CD4-positive, alpha-beta T cell treated with Interferon gamma for 1 hour (primary cell): ENCODE results near the gene AP2S1.
"Not testable (repeated sequence)": the region's sequence is repeated elsewhere in the genome, so short reads cannot be mapped to it uniquely, and the experiment has no call there.

Experiments
- DNase-seq: peaks from one replicate; pipeline ENCODE4 v3.0.0-alpha.2; 2020

The AP2S1 gene

DNA sequence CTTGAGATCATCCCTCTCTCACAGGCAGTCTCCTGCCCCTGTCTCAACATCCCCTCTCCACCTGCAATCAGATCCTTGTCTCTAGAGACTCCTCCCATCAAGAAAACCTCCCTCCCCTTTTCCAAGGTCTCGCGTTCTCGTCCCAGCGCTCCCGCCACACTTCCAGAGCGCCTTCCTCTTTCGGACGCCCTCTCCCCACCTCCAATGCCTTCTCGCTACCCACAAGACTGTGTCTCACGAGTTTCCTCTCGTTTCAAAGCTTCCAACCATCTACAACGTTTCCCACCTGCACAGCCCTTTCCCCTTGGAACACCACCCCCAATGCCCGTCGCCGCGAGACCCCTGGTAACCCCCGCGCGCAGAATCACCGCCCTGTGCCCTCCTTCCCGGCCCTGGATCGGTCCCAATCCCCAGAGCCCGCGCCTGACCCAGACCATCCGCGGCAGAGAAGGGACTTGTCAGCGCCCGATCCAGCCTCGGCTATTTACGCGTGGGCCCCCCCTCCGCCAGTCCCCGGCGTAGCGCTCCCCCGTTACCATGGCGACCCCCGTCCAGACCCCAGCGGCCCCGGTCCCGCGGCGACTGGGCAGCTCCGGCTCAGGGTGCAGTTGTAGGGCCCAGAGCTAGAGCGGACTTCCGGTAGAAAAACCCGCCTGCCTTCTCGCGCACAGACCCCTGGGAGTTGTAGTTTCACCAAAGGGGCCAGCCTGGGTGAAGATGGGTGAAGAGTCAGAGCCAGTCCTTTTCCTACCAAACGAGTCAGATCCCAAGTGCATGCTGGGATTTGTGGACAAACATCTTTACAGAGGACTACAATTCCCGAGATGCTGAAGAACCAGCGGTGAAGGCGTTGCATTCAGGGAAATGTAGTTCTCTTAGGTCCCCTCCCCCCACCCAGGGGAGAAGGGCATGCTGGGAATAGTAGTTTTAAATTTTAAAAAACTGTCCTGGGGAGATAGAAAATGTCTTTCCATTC is at the start of gene AP2S1:
Gene AP2S1, minus strand, starts transcription at position 619 of the 976 bp plus-strand sequence. Its CDS starts 80 bp downstream, at position 539.
- DNase-seq = peak; percentile 96

DNA sequence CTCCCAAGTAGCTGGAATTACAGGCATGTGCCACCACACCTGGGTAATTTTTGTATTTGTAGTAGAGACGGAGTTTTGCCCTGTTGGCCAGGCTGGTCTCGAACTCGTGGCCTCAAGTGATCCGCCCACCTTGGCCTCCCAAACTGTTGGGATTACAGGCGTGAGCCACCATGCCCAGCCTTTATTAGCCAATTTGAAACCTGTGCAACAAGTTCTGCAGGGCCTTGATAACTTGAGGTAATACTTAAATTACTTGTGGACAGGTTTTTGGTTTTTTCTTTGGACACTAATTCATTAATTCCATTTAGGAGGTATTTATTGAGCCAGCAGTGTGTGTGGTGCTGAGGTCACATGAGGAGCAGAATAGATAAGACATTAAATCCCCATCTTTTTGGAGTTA is 49.7 kb upstream of the AP2S1 start:
- DNase-seq = no peak

DNA sequence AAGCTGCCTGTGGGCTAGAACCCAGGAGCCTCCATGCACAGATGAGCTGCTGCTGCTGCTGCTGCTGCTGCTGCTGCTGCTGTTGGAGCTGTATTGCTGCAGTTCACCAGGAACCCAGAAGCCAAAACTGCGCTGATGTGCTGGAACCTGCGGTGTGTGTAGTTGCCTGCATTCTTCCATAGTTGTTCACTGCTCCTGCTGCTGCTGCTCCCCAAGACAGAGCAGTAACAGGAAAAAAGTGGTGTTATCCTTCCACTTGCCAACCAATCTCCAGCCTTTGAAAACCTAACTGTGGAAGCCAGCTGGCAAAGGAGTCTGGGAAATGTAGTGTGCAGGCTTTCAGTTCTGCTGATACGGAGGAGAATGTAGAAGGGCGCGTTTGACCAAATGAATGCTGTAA is 48.1 kb upstream of the AP2S1 start:
- DNase-seq = no peak

DNA sequence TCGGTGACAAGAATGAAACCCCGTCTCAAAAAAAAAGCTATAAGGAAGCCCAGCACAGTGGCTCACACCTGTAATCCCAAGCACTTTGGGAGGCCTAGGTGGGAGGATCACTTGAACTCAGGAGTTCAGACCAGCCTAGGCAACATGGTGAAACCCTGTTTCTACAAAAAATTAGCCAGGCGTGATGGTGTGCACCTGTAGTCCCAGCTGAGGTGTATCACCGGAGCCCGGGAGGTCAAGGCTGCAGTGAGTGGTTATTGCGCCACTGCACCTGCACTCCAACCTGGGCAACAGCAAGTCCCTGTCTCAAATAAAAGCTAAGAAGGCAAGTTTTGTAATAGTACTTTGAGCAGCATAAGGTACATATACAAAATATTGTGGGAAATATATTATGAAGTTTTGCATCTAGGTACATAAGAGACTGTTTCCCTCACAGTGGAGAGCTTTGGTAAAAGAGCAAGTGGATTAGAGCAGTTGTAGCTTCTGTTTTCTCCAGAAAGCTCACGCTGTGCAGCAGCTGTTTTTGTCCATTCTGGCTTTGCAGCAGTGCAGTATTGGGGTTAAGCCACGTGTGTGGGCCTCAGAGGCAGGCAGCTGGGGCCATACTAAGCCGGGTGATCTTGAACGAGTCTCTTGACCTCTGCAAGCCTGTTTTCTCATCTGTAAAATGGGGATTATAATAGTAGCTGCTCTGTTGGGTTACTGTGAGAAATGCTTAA is 45.6 kb upstream of the AP2S1 start:
- DNase-seq = no peak

DNA sequence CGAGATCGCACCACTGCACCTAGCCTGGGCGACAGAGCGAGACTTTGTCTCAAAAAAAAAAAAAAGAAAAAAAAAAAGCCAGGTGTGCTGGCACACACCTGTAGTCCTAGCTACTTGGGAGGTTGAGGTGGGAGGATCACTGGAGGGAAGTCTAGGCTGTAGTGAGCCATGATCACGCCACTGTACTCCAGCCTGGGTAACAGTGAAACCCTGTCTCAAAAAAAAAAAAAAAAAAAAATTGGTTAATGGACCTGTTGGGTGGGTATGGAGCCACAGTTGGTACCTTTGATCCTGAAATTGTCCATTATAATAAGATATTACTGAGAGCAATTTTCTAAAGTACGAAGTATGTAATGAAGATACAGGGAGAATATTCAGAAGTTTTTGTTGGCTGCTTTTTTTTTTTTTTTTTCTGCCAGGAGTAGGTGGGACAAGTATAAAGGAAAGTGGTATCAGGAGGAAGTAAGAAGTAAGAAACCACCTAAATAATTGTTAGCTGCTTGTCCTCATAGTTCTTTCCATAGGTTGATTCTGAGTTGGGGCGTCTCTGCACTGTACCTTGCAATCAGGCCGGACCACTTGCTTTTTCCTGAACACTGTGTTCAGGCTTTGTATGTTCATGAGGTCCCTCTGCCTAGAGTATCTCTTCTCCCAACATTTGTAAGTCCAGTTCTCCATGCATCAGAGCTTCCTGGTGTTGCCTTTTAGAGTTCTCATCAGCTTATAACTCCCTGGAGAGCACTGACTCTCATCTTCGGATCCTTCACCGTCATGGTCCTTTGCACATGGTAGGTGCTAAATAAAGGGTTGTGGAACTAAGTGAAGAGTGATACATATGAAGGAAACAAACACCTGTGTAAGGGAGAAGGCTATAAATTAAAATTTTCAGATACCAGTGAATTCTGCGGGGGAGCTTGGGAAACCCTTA is 41.9 kb upstream of the AP2S1 start:
- no peak for DNase-seq

DNA sequence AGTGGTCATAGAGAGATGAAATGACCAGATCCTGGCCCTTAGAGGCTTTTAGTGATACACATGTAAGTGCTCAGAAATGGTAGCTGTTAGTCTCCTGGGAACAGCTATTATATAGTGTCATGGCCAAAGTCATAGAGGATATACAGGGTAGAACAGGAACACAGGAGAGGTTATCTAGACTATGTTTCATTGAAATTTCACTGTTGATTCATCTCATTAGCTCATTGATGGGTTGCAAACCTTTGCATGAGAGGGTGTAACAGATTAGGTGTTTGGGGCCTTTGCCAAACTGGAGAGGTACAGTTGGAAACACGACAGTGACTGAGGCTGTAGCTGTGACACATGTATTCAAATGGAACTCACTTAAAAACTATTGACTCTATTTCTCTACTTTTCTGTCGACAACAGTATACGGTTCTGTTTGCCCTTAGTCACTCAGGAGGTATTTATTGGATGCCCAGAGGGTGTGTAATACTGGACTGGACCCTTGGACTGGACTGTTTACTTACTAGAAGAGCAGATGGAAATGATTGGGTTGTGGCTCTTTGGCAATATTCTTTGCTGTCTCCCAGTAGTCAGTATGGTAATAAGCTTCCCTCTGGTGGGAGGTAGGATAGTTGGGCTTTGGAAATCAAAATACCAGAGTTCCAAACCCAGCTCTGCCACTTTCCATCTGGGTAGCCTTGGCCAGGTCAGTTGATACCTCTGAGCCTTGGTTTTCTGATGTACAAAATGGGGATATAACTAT is 40.0 kb upstream of the AP2S1 start:
- no peak for DNase-seq

DNA sequence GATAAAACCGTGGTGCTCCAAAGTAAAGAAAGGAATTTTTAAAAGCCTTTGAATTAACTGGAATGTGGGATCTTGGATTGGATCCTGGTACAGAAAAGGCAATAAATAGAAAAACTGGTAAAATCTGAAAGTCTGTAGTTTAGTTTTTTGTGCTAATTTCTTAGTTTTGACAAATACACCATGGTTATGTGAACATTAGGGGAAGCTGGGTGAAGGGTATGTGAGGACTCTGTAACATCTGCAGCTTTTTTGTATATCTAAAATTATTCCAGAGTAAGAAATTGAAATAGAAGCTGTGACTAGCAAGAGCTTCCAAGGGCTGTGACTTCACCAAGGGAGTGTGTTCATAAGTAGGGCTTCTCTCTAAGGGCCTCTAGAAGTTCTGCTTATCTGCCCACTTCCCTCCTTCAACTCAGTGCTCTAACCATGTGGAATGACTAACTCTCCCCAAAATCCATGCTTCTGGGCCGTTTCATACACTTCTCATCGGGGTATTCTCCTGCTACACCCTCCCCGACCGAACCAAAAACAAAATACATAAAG is 36.7 kb upstream of the AP2S1 start:
- DNase-seq = no peak

DNA sequence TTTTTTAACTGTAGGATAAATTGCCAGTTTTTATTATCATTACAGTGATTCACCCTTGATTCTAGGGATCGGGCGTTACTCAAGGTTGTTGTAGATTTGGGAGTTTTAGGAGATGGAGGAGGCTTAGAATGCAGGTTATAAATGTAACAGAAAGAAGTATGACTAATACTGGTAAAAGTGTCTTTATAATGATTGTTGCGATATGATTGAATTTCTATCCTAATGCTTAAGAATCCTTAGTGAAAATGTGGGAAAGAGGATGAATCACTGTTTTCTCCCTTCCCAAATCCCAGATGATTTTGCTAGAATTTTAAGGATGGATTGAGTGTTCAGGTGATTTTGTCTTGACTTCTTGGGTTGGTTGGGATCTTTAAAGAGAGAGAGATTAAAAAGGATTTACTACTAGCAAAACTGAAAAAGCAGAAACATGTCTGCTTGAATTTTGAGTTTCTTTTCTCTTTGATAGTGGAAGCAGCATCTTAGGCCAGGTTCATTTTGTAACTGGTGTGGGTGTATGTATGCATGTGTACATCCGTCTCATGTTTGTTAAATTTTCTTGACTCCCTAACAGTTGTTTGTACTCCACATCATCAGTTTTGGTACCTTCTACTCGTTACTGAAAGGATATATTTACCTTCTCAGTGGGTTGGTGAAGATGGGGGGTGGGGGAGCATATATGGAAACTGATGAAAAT is 36.0 kb upstream of the AP2S1 start:
- no peak for DNase-seq

DNA sequence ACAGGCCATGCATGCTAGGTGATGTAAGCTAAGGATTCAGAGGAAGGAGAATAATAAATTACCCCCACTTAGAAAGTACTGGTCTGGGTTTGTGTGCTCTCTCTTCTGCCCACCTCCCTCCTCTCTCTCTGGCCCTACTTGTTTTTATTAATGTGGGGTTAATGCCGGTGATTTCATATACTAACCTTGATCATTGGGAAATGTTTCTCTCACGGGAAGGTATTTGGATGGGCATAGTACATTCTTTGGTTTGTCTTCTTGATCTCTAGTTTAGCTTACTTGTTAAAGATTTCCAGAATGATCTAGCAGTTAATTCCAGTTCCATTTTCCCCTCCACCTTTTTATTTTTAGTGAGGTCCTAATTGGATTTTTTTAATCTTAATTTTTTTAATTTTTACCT is 34.8 kb upstream of the AP2S1 start:
- DNase-seq = no peak

DNA sequence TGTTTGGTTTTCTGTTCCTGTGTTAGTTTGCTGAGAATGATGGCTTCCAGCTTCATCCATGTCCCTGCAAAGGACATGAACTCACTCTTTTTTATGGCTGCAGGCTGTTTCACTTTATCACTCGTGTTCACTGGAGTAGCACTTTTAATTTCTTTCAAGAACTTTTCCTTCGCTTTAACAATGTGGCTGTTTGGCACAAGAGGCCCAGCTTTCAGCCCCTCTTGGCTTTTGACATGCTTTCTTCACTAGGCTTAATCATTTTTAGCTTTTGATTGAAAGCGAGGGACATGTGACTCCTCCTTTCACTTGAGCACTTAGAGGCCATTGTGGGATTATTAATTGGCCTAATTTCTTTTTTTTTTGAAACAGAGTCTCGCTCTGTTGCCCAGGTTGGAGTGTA is 32.1 kb upstream of the AP2S1 start:
- not testable (repeated sequence) for DNase-seq

DNA sequence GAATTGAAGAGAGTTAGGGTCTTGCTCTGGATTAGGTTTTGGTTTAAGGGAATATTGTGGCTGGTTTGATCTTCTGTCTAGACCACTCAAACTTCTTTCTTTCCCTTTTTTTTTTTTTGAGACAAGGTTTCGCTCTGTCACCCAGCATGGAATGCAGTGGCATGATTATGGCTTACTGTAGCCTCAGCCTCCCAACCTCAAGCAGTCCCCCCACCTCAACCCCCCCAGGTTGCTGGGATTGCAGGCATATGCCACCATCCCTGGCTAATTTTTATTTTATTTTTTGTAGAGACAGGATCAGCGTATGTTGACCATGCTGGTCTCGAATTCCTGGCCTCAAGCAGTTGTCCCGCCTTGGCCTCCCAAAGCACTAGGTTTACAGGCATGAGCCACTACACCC is 31.4 kb upstream of the AP2S1 start:
- DNase-seq = no peak

DNA sequence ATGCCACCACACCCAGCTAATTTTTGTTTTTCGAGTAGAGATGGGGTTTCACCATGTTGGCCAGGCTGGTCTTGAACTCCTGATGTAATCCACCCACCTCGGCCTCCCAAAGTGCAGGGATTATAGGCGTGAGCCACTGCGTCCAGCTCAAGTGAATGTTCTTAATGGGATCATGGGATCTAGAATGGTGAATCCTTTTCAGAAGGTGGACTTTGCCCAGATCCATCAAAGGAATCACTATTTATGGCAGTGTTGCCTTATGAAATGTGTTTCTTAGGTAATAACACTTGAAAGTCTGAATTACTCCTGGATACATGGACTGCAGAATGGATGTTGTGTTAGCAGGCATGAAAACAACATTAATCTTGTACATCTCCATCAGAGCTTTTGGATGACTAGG is 30.4 kb upstream of the AP2S1 start:
- DNase-seq = no peak

DNA sequence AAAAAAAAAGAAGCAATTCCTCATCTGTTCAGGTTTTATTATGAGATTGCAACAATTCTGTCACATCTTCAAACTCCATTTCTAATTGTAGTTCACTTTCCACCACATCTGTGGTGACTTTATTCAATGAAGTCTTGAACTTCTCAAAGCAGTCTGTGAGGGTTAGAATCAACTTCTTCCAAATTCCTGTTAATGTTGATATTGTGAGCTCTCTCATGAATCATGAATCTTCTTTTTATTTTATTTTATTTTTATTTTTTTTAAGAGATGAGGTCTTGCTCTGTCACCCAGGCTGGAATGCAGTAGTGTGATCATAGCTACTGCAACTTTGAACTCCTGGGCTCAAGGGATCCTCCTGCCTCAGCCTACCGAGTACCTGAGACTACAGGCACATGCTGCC is 29.8 kb upstream of the AP2S1 start:
- DNase-seq = no peak

DNA sequence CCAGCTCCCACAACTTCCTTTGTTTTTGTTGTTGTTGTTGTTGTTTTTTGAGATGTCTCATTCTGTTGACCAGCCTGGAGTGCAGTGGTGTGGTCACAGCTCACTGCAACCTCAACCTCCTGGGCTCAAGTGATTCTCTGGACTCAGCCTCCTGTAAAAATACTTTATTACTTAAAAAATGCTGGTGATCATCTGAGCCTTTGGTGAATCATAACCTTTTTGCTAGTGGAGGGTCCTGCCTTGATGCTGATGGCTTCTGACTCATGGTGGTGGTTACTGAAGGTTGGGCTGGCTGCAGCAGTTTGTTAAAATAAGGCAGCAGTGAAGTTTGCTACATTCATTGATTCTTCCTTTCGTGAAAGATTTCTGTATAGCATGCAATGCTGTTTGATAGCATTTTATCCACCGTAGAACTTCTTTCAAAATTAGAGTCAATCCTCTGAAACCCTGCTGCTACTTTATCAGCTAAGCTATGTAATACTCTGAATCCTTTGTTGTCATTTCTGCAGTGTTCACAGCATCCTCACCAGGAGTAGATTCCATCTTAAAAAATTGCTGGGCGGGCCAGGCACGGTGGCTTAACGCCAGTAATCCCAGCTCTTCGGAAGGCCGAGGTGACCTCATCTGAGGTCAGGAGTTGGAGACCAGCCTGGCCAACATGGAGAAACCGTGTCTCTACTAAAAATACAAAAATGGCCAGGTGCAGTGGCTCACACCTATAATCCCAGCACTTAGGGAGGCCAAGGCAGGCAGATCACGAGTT is 28.1 kb upstream of the AP2S1 start:
- DNase-seq = no peak

DNA sequence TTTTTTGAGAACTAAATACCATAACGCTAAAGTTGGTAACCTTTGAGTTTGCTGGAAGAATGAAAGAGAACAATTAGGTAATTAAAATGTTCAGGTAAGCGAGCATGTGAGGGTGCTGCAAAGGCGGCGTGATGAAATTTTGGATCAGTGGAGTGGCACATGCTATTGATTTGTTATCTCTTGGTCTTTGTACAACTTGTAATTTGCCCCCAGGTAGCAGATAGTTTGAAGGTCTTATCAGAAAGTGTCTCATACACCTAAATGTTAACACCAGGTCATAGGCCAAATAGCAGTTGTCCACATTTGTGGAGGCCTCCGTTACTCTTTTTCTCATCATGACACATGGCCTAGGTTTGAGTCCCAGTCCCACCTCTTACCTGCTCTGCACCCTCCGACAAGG is 25.0 kb upstream of the AP2S1 start:
- no peak for DNase-seq

DNA sequence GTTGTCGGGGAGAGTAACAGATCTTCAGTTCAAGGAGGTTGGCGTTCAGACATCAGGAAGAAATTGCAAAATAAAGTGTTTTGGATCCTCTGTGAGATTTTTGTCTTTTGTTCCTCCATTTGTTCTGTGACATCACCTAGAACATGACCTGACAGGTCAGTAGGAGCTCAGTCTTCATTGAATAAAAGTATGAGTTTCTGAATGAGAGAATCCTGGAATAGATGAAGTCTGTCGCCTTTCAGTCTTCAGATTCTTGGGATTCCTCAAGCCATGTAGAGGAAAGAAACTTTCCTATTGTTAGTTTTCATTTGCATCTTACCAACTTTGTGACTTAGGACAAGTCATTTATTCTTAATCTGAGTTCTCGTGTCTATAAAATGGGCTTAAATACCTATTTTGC is 24.6 kb upstream of the AP2S1 start:
- no peak for DNase-seq

DNA sequence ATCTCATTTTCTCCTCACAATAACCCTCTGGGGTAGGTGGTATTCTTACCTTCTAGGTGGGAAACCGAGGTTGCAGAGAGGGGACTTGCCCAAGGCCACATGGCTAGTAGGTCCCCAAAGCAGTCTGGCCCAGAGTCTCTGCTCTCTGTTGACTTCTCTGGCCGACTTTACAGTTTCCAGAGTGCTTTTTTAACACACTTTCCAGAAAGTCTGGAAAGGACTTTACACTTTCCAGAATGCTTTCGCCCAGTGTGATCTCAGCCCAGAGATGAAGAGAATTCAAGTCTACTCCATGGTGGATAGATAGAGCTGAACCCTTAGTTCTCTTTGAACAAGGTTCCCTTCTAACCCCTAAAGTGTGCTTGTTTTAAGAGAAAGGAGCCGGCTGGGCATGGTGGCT is 22.3 kb upstream of the AP2S1 start:
- no peak for DNase-seq

DNA sequence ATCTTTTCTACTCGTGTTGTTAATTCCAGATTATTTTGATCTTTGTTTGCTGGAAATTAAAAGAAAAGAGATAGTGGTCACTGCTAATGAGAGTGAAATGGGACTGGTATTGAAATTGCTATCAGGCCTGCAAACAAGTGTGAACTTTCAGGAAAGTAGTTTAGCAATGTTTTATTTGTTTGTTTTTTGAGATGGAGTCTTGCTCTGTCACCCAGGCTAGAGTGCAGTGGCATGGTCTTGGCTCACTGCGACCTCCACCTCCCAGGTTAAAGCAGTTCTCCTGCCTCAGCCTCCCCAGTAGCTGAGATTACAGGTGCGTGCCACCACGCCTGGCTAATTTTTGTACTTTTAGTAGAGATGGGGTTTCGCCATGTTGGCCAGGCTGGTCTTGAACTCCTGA is 20.5 kb upstream of the AP2S1 start:
- not testable (repeated sequence) for DNase-seq

DNA sequence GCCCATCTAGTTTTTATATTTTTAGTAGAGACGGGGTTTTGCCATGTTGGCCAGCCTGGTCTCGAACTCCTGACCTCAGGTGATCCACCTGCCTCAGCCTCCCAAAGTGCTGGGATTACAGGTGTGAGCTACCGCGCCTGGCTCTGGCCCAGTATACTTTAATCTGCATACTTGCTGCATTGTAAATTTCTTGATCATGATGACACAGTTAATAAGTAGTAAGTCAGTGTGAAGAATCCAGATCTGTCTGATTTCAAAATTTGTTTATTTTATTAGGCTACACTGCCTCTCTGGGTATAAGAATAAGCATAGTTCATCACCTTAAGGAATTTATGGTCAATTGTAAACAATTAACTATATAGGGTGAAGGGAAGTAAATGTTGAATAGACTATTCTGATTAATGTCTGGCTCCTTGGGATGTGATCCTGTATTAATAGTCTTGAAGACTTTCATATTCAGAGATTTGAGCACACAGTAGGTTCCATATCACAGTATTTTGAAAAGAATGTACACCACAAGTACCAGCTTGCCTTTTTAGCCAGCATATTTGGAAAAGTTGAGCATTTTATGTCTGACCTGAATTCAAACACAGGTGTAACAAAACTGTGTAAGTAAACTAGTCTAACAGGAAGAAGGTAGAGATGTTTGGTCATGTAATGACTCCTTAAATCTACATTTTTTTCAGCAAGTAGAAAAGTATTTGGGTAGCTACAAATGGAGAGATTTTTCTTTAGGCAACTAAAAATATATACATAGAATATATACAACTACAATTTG is 17.6 kb upstream of the AP2S1 start:
- DNase-seq = no peak

DNA sequence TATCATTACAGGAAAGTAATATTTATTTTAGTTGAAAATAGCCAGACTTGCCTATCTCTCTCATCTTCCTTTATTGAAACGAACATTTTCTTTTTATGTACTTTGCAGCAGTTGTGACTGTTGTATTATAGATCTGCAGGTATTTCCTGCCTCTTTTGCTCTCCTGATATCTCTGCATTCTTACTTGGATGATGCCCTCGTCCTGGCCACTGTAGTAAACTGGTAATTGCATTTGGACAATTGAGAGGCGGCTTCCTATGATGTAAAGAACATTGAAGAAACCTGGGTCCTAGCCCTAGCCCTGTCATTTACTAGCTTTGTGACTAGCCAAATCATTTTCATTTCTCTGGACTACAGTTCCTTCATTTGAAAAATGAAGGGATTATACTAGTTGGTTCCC is 16.5 kb upstream of the AP2S1 start:
- no peak for DNase-seq
